Mesodermal cell (in vitro differentiated cells): ENCODE data around the gene PITPNC1.
"Not testable (repeated sequence)": the region's sequence is repeated elsewhere in the genome, so short reads cannot be mapped to it uniquely, and the experiment has no call there.

Experiments used
- H3K27ac ChIP-seq: 2 replicates; pipeline ENCODE4 v1.7.0; 2013; ENCODE audit warnings: mild to moderate bottlenecking, low read depth, low read length, moderate library complexity; ENCODE audit not compliant: severe bottlenecking
- H3K36me3 ChIP-seq: 2 replicates; pipeline ENCODE4 v1.7.1; 2013; ENCODE audit warnings: mild to moderate bottlenecking, low read length, moderate library complexity; ENCODE audit not compliant: control insufficient read depth, insufficient read depth
- H3K4me1 ChIP-seq: one replicate; pipeline ENCODE4 v1.7.1; 2013; ENCODE audit warnings: mild to moderate bottlenecking, low read length; ENCODE audit not compliant: insufficient read depth, control insufficient read depth, poor library complexity, severe bottlenecking
- H3K4me3 ChIP-seq: 2 replicates; pipeline ENCODE4 v1.7.0; 2013; ENCODE audit warnings: low read length, control low read depth, mild to moderate bottlenecking; ENCODE audit not compliant: insufficient read depth, poor library complexity, severe bottlenecking; ENCODE audit errors: extremely low read depth
- H3K9me3 ChIP-seq: 2 replicates; pipeline ENCODE4 v1.7.1; 2013; ENCODE audit warnings: mild to moderate bottlenecking, low read length, moderate library complexity; ENCODE audit not compliant: control insufficient read depth
- WGBS, 2 experiments: methylation state at CpG; one replicate each; pipeline ENCODE4 v1.1.5; 2013; ENCODE audit warnings: missing lambda C conversion rate in 2 of 2; ENCODE audit not compliant: insufficient coverage in 2 of 2; 5-methylcytosine and 5-hydroxymethylcytosine counted together

Gene PITPNC1

GRCh38 chr17:67401106-67401505 lies 24.0 kb downstream of the PITPNC1 start:
- no peaks in the 10 kb centered on the region for H3K9me3 ChIP-seq
- 96 to 100% methylated on average over 4 to 6 of the region's 9 CpGs for WGBS, 2 experiments

GRCh38 chr17:67401598-67402504 lies 24.8 kb downstream of the PITPNC1 start:
- 90 to 95% methylated on average over 9 to 15 of the region's 16 CpGs for WGBS, 2 experiments
- no peak overlapping the region for H3K4me3 ChIP-seq
- no peak overlapping the region for H3K27ac ChIP-seq
- peaks cover 2% of the 10 kb centered on the region for H3K36me3 ChIP-seq
- no peaks in the 10 kb centered on the region for H3K4me1 ChIP-seq
- no peaks in the 10 kb centered on the region for H3K9me3 ChIP-seq

More at GRCh38 chr17:67401106-67401505, 24.0 kb downstream of the PITPNC1 start:
- no peak overlapping the region for H3K4me3 ChIP-seq
- H3K4me1 ChIP-seq: no peaks in the 10 kb centered on the region
- no peaks in the 10 kb centered on the region for H3K36me3 ChIP-seq
- no peak overlapping the region for H3K27ac ChIP-seq

- no peak overlapping the region for H3K27ac ChIP-seq
- peaks cover 3% of the 10 kb centered on the region for H3K36me3 ChIP-seq
- H3K9me3 ChIP-seq: no peaks in the 10 kb centered on the region
- no peaks in the 10 kb centered on the region for H3K4me1 ChIP-seq
- H3K4me3 ChIP-seq: no peak overlapping the region
- WGBS, 2 experiments: 100% methylated on average over 1 of the region's 2 CpGs; no CpG with 5 or more reads in 1 of the 2 experiments
Observed at GRCh38 chr17:67403065-67403464, 26.0 kb downstream of the PITPNC1 start.

- H3K4me1 ChIP-seq: no peaks in the 10 kb centered on the region
- no peaks in the 10 kb centered on the region for H3K9me3 ChIP-seq
- H3K27ac ChIP-seq: no peak overlapping the region
- WGBS, 2 experiments: 82 to 100% methylated on average over 3 to 4 of the region's 6 CpGs
- H3K36me3 ChIP-seq: peaks cover 3% of the 10 kb centered on the region
- H3K4me3 ChIP-seq: no peak overlapping the region
Observed at GRCh38 chr17:67403483-67403882, 26.4 kb downstream of the PITPNC1 start.

GRCh38 chr17:67408455-67408830 lies 31.4 kb downstream of the PITPNC1 start:
- 74 to 96% methylated on average over 3 of the region's 3 CpGs for WGBS, 2 experiments
- not testable (repeated sequence) for H3K4me1 ChIP-seq, H3K4me3 ChIP-seq, H3K36me3 ChIP-seq, H3K9me3 ChIP-seq, H3K27ac ChIP-seq

GRCh38 chr17:67411397-67411796 lies 34.3 kb downstream of the PITPNC1 start:
- 90 to 93% methylated on average over 3 to 4 of the region's 4 CpGs for WGBS, 2 experiments
- peaks cover 3% of the 10 kb centered on the region for H3K36me3 ChIP-seq
- H3K27ac ChIP-seq: no peak overlapping the region
- peaks cover 11% of the 10 kb centered on the region for H3K9me3 ChIP-seq
- no peak overlapping the region for H3K4me3 ChIP-seq
- H3K4me1 ChIP-seq: no peaks in the 10 kb centered on the region

GRCh38 chr17:67412032-67412431 lies 35.0 kb downstream of the PITPNC1 start:
- no peaks in the 10 kb centered on the region for H3K36me3 ChIP-seq

GRCh38 chr17:67412941-67413340 lies 35.9 kb downstream of the PITPNC1 start:
- Histone ChIP-seq H3K9me3 (peaks cover 11% of the 10 kb centered on the region), H3K4me1 (no peaks in the 10 kb centered on the region), H3K4me3 (no peak overlapping the region), H3K36me3 (no peaks in the 10 kb centered on the region), H3K27ac (no peak overlapping the region)
- WGBS, 2 experiments: 100% methylated on average over 1 of the region's 2 CpGs; no CpG with 5 or more reads in 1 of the 2 experiments

More at GRCh38 chr17:67412032-67412431, 35.0 kb downstream of the PITPNC1 start:
- no peak overlapping the region for H3K4me3 ChIP-seq
- H3K9me3 ChIP-seq: peaks cover 11% of the 10 kb centered on the region
- 88 to 90% methylated on average over 1 to 2 of the region's 4 CpGs for WGBS, 2 experiments
- no peaks in the 10 kb centered on the region for H3K4me1 ChIP-seq
- no peak overlapping the region for H3K27ac ChIP-seq

- Histone ChIP-seq H3K4me3 (no peak overlapping the region), H3K36me3 (no peaks in the 10 kb centered on the region), H3K27ac (no peak overlapping the region), H3K9me3 (peaks cover 11% of the 10 kb centered on the region), H3K4me1 (no peaks in the 10 kb centered on the region)
- WGBS, 2 experiments: 88 to 100% methylated on average over 2 to 3 of the region's 5 CpGs
Observed at GRCh38 chr17:67413388-67413787, 36.3 kb downstream of the PITPNC1 start.

GRCh38 chr17:67414130-67414529 lies 37.0 kb downstream of the PITPNC1 start:
- H3K36me3 ChIP-seq: no peaks in the 10 kb centered on the region
- WGBS, 2 experiments: no CpG with 5 or more reads among the region's 1 CpG
- H3K27ac ChIP-seq: no peak overlapping the region
- H3K9me3 ChIP-seq: peaks cover 11% of the 10 kb centered on the region
- H3K4me1 ChIP-seq: no peaks in the 10 kb centered on the region
- no peak overlapping the region for H3K4me3 ChIP-seq

- peaks cover 11% of the 10 kb centered on the region for H3K9me3 ChIP-seq
- H3K4me1 ChIP-seq: no peaks in the 10 kb centered on the region
- no peak overlapping the region for H3K4me3 ChIP-seq
- no peak overlapping the region for H3K27ac ChIP-seq
- no peaks in the 10 kb centered on the region for H3K36me3 ChIP-seq
- WGBS, 2 experiments: no CpG with 5 or more reads among the region's 2 CpGs
Observed at GRCh38 chr17:67414559-67414958, 37.5 kb downstream of the PITPNC1 start.
